K562 (cell line): ENCODE data around the gene CALY. TPM values are rescaled to one million over a fixed set of nuclear protein-coding genes. Genes with fewer than 3 reads are reported as not detected.

Experiments used
- ATAC-seq: fragments of 200-7000 bp; cut with Tn5 transposase; 3 replicates; pipeline ENCODE4 v1.9.1; 2020; ENCODE audit warnings: moderate library complexity
- BruUV-seq: library from RNA; stranded (reverse); fragments of 400-500 nt; replicated peaks from 2 replicates; lab custom pipeline; 2021; lab: Mats Ljungman, UMichigan
- CTCF ChIA-PET: fragments of 300-600 bp; formaldehyde crosslinking; extraction: SDS; loops from one replicate; lab custom pipeline; 2021; ENCODE audit warnings: low intra/inter-chr PET ratio; lab: Yijun Ruan, JAX
- POLR2A ChIA-PET: fragments of 300-600, 350-650 bp; sonication (Branson Sonifier 250); formaldehyde crosslinking; extraction: SDS; loops from one replicate; lab custom pipeline; 2021; ENCODE audit warnings: antibody characterized with exemption, inconsistent platforms; lab: Yijun Ruan, JAX
- DNase-seq, 4 experiments: peaks; one replicate each; pipeline versions ENCODE4 v3.0.0 to v3.0.0-alpha.2; 2011 to 2018; ENCODE audit warnings: low spot score in 3 of 4, mixed read lengths in 3 of 4; ENCODE audit errors: extremely low read depth in 1 of 4
- FAIRE-seq: peaks from 2 replicates; lab custom pipeline; 2011; peaks lifted over from hg19 to GRCh38; lab: Jason Lieb, UNC
- H2AFZ ChIP-seq: 2 replicates; pipeline ENCODE4 v1.6.0; 2011; ENCODE audit warnings: low read depth, low read length, control low read depth, inconsistent platforms
- H3K27ac ChIP-seq: fragments of 200-600 bp; 3 replicates; pipeline ENCODE4 v1.8.0; 2011; ENCODE audit warnings: low read depth, mild to moderate bottlenecking, control low read depth, inconsistent platforms, low read length, moderate library complexity, mixed read lengths; ENCODE audit errors: extremely low read depth
- H3K27me3 ChIP-seq, 2 experiments: fragments of 300-600 bp in 1 of 2; 2 replicates in 1 of 2; 3 replicates in 1 of 2; pipeline versions ENCODE4 v1.6.0 to v1.8.0; 2011; ENCODE audit warnings: inconsistent platforms in 2 of 2, low read length in 2 of 2, mild to moderate bottlenecking in 1 of 2, mixed read lengths in 1 of 2, moderate library complexity in 1 of 2; ENCODE audit not compliant: control insufficient read depth in 2 of 2, insufficient read depth in 2 of 2
- H3K36me3 ChIP-seq: fragments of 300-600 bp; 3 replicates; pipeline ENCODE4 v1.8.0; 2011; ENCODE audit warnings: mild to moderate bottlenecking, low read length, inconsistent platforms; ENCODE audit not compliant: control insufficient read depth, insufficient read depth
- H3K4me1 ChIP-seq, 2 experiments: fragments of 200-600 bp in 1 of 2; replicated peaks in 1 of 2; 2 replicates in 1 of 2; 3 replicates in 1 of 2; pipeline versions ENCODE4 v1.5.1 to v1.8.0; 2011; ENCODE audit warnings: inconsistent platforms in 2 of 2, low read length in 2 of 2, mild to moderate bottlenecking in 1 of 2, mixed read lengths in 1 of 2, moderate library complexity in 1 of 2; ENCODE audit not compliant: control insufficient read depth in 2 of 2, insufficient read depth in 2 of 2
- H3K4me2 ChIP-seq: 2 replicates; pipeline ENCODE4 v1.6.1; 2011; ENCODE audit warnings: low read length, control low read depth, inconsistent platforms, mixed read lengths; ENCODE audit not compliant: insufficient read depth
- H3K4me3 ChIP-seq: fragments of 200-600 bp; sonication (generic), shearing (Covaris generic); 2 replicates; pipeline ENCODE4 v1.5.1; 2016; ENCODE audit warnings: control low read depth, inconsistent platforms
- H3K79me2 ChIP-seq: fragments of 200-600 bp; 3 replicates; pipeline ENCODE4 v1.8.0; 2011; ENCODE audit warnings: low read length, inconsistent platforms; ENCODE audit not compliant: control insufficient read depth, insufficient read depth
- H3K9ac ChIP-seq, 2 experiments: 2 replicates each; pipeline versions ENCODE4 v1.6.0 to v1.6.1; 2011; ENCODE audit warnings: low read depth in 2 of 2, low read length in 2 of 2, control low read depth in 1 of 2, inconsistent platforms in 1 of 2, mild to moderate bottlenecking in 1 of 2, mixed read lengths in 1 of 2; ENCODE audit not compliant: insufficient read depth in 1 of 2
- H3K9me1 ChIP-seq: one replicate; pipeline ENCODE4 v1.6.0; 2011; ENCODE audit warnings: inconsistent platforms, mild to moderate bottlenecking, low read length, moderate library complexity; ENCODE audit not compliant: control insufficient read depth, insufficient read depth
- H3K9me3 ChIP-seq: replicated peaks from 2 replicates; pipeline ENCODE4 v1.5.1; 2011; ENCODE audit warnings: low read depth, low read length, inconsistent platforms; ENCODE audit not compliant: control insufficient read depth, insufficient read depth
- H4K20me1 ChIP-seq: replicated peaks from 2 replicates; pipeline ENCODE4 v1.6.1; 2011; ENCODE audit warnings: low read length, inconsistent platforms, mixed read lengths; ENCODE audit not compliant: control insufficient read depth, insufficient read depth
- PRPF4 ChIP-seq: fragments of 200-400 bp; formaldehyde crosslinking; IDR thresholded peaks from one replicate; pipeline ENCODE4 v1.6.1; 2017; ENCODE audit warnings: low read length, low read depth, mild to moderate bottlenecking; ENCODE audit not compliant: insufficient read depth, poor library complexity, severe bottlenecking
- RBFOX2 ChIP-seq: fragments of 200-400 bp; formaldehyde crosslinking; IDR thresholded peaks from 2 replicates; pipeline ENCODE4 v1.6.1; 2017; ENCODE audit warnings: low read depth, mild to moderate bottlenecking, low read length, moderate library complexity
- ZNF589 ChIP-seq: fragments of 200-800 bp; sonication (Bioruptor generic); IDR thresholded peaks from 2 replicates; pipeline ENCODE4 v1.6.1; 2016; ENCODE audit warnings: low read depth, missing genetic modification characterization, missing compliant biosample characterization
- WGBS: fragments of 100-300 bp; shearing (Covaris generic); methylation state at CpG from one replicate; pipeline ENCODE4 v1.1.6; 2016; ENCODE audit warnings: low coverage, mixed read lengths; ENCODE audit not compliant: insufficient coverage; ENCODE audit errors: missing lambda C conversion rate; 5-methylcytosine and 5-hydroxymethylcytosine counted together
- in situ Hi-C: fragments of 300-500 bp; cut with MboI; formaldehyde crosslinking; loops from 4 replicates; pipeline ENCODE4 v1.15.0; 2018; ENCODE audit warnings: inconsistent platforms, mixed read lengths
- intact Hi-C: fragments of 100-400 bp; cut with micrococcal nuclease; formaldehyde crosslinking; loops from 2 replicates; pipeline ENCODE4 v1.14.2; 2022
- polyA plus RNA-seq, 8 experiments: library from polyadenylated mRNA; depleted of rRNA in 4 of 8; stranded (reverse) in 5 of 8; unstranded in 3 of 8; fragments of >200 nt; fragmentation: Nextera tagmentation in 2 of 8; fragmentation: Illumina TruSeq in 1 of 8; extraction: Ambion mirVana in 2 of 8; extraction: Trizol in 1 of 8; gene quantifications; 2 replicates each; pipeline versions ENCODE4 v1.2.1 to v1.2.3, GENCODE V29; 2011 to 2014; ENCODE audit warnings: inconsistent platforms in 1 of 8, missing spikeins in 1 of 8
- total RNA-seq, 7 experiments: library from RNA; depleted of rRNA in 6 of 7; stranded (reverse); fragments of >200 nt in 6 of 7; fragmentation: Illumina TruSeq in 2 of 7; extraction: Trizol in 2 of 7; gene quantifications; 2 replicates each; pipeline versions ENCODE4 v1.2.1 to v1.2.3, GENCODE V29; 2011 to 2021; ENCODE audit warnings: low replicate concordance in 1 of 7
- TF ChIP-seq, protein P1 (sequence below): fragments of 450-650 bp; formaldehyde crosslinking; conservative IDR thresholded peaks from 2 replicates; pipeline ENCODE4 v1.4.0; 2022; ENCODE audit warnings: mild to moderate bottlenecking, missing genetic modification characterization

Gene CALY
- total and polyA plus RNA-seq, 9 of the 15 experiments (the other 6 are each of a cell fraction or from before 2014, with no cell fraction given), result not detected

DNA sequence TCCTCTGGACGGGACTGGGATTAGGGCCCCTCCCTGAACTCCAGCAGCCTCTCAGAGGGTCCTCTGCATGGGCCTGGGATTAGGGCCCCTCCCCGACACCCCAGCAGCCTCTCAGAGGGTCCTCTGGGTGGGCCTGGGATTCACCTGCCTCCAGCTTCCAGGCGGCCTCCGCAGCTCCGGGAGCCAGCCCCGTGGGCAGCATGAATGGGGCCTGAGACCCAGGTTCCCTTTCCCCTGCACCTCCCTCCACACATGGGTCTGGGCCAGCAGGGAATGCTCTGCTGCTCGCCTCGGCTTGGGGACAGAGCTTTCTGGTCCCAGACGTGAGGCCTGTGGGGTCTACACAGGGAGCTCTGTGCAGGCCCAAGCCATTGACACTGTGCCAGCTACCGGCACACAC is 33.5 kb downstream of the CALY start:
- TF ChIP-seq, protein P1, sequence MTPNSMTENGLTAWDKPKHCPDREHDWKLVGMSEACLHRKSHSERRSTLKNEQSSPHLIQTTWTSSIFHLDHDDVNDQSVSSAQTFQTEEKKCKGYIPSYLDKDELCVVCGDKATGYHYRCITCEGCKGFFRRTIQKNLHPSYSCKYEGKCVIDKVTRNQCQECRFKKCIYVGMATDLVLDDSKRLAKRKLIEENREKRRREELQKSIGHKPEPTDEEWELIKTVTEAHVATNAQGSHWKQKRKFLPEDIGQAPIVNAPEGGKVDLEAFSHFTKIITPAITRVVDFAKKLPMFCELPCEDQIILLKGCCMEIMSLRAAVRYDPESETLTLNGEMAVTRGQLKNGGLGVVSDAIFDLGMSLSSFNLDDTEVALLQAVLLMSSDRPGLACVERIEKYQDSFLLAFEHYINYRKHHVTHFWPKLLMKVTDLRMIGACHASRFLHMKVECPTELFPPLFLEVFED (CRISPR knock-in tag), result no peak
- TF ChIP-seq ZNF589 (CRISPR knock-in tag) (no peak), RBFOX2 (0 out of 2 replicates have a peak, but pooled peaks have one; percentile 17), PRPF4 (no peak)
- POLR2A ChIA-PET, result interaction anchor here (1.8 kb wide), 1 partner anchor 9 kb away, joined by 4 read pairs; no protein-coding TSS in a partner anchor
- Histone ChIP-seq H3K9me1 (no peaks in the 10 kb centered on the region), H3K4me1 (peaks cover 18 to 33% of the 10 kb centered on the region in 2 experiments), H3K4me3 (no peak overlapping the region), H3K9ac (peak overlapping the region in 1 of 2 experiments; percentile 68; a peak in 2 of 4 replicates), H3K27me3 (no peaks in the 10 kb centered on the region), H3K79me2 (peaks cover 57% of the 10 kb centered on the region), H3K27ac (no peak overlapping the region), H2AFZ (no peak overlapping the region), H3K4me2 (no peak overlapping the region), H3K36me3 (peaks cover 39% of the 10 kb centered on the region; the same call in 2 of the 3 replicates), H3K9me3 (no peaks in the 10 kb centered on the region), H4K20me1 (no peaks in the 10 kb centered on the region; the same call in 1 of the 2 replicates)
- FAIRE-seq (no peak), DNase-seq (no peak), ATAC-seq (no peak)
- no TSS peak for BruUV-seq
- CTCF ChIA-PET, result no interaction called here
- in situ Hi-C loops, result no loop called here
- intact Hi-C loops, result no loop called here
- 67% methylated on average over 1 of the region's 10 CpGs for WGBS
